Gastrocnemius medialis (tissue), 4 donors: ENCODE data around the gene SLC15A3.

Experiments used
- CTCF ChIP-seq, 5 experiments: fragments of 450-650 bp in 3 of 5; fragments of 200-600 bp in 2 of 5; sonication (generic) in 2 of 5; IDR thresholded peaks in 4 of 5; conservative IDR thresholded peaks in 1 of 5; 1 replicate in 4 of 5; 2 replicates in 1 of 5; pipeline ENCODE4 v1.5.1; 2016 to 2019; ENCODE audit warnings: antibody characterized with exemption in 5 of 5, mild to moderate bottlenecking in 3 of 5, moderate library complexity in 3 of 5
- POLR2A ChIP-seq, 2 donors: fragments of 450-650 bp; IDR thresholded peaks; one replicate each; pipeline ENCODE4 v1.6.1; 2017; ENCODE audit warnings: antibody characterized with exemption in 2 of 2, mild to moderate bottlenecking in 2 of 2, moderate library complexity in 2 of 2

GRCh38 chr11:60927600-60927999 lies 24.4 kb downstream of the SLC15A3 start:
- TF ChIP-seq CTCF (IDR thresholded peaks at IDR 0.05 in 4 of 5, conservative IDR thresholded peaks at IDR 0.05 in 1 of 5) (no peak), POLR2A (IDR thresholded peaks at IDR 0.05) (no peak)
